K562 (cell line): ENCODE data around the gene PRCC. TPM values are rescaled to one million over a fixed set of nuclear protein-coding genes. Genes with fewer than 3 reads are reported as not detected.

Experiments
- ADNP ChIP-seq: fragments of 200-800 bp; sonication (Bioruptor generic); IDR thresholded peaks from 2 replicates; pipeline ENCODE4 v1.6.1; 2016; ENCODE audit warnings: missing genetic modification characterization, missing compliant biosample characterization
- ATF1 ChIP-seq, 2 experiments: fragments of 450-650 bp in 1 of 2; IDR thresholded peaks; 2 replicates each; pipeline ENCODE4 v1.6.1; 2016; ENCODE audit warnings: missing compliant biosample characterization in 1 of 2, missing genetic modification characterization in 1 of 2
- BCL6 ChIP-seq: fragments of 250-450 bp; sonication (Bioruptor Pico); IDR thresholded peaks from 2 replicates; pipeline ENCODE4 v1.4.0; 2020
- BMI1 ChIP-seq: fragments of 150-350 bp; IDR thresholded peaks from 2 replicates; pipeline ENCODE4 v1.6.1; 2014; ENCODE audit warnings: low read length
- KAT7 ChIP-seq: sonication (generic); formaldehyde crosslinking; IDR thresholded peaks from 2 replicates; pipeline ENCODE4 v1.8.0; 2022; ENCODE audit warnings: missing genetic modification reagents, mild to moderate bottlenecking, borderline replicate concordance
- MAFK ChIP-seq: IDR thresholded peaks from 2 replicates; pipeline ENCODE4 v1.6.1; 2011; ENCODE audit warnings: low read length, improper control_type of control experiment
- RFX5 ChIP-seq: IDR thresholded peaks from 2 replicates; pipeline ENCODE4 v1.6.1; 2011; ENCODE audit warnings: low read depth, mild to moderate bottlenecking, improper control_type of control experiment, low read length
- RUNX1 ChIP-seq: sonication (generic); IDR thresholded peaks from 2 replicates; pipeline ENCODE4 v1.6.1; 2016; ENCODE audit warnings: antibody characterized with exemption, low read depth
- SIRT6 ChIP-seq: IDR thresholded peaks from one replicate; pipeline ENCODE4 v1.6.1; 2012; ENCODE audit warnings: low read depth, mild to moderate bottlenecking, control low read depth, inconsistent platforms, low read length, moderate library complexity
- SRSF7 ChIP-seq: fragments of 200-400 bp; formaldehyde crosslinking; optimal IDR thresholded peaks from 2 replicates; pipeline ENCODE3; 2017; ENCODE audit warnings: mild to moderate bottlenecking, low read depth, low read length
- TAF9B ChIP-seq: fragments of 450-650 bp; IDR thresholded peaks from 2 replicates; pipeline ENCODE4 v1.6.1; 2018; ENCODE audit warnings: mild to moderate bottlenecking; ENCODE audit not compliant: partially characterized antibody
- TEAD4 ChIP-seq, 2 experiments: sonication (generic) in 1 of 2; formaldehyde crosslinking in 1 of 2; IDR thresholded peaks; 2 replicates each; pipeline versions ENCODE4 v1.6.1 to v1.8.0; 2012 to 2022; ENCODE audit warnings: borderline replicate concordance in 1 of 2, inconsistent platforms in 1 of 2, low read length in 1 of 2, mild to moderate bottlenecking in 1 of 2, missing genetic modification reagents in 1 of 2
- XRCC5 ChIP-seq: fragments of 200-400 bp; formaldehyde crosslinking; IDR thresholded peaks from 2 replicates; pipeline ENCODE4 v1.6.1; 2017; ENCODE audit warnings: low read depth, mild to moderate bottlenecking, low read length
- ZNF146 ChIP-seq: IDR thresholded peaks from one replicate; pipeline ENCODE4 v1.6.1; 2018; ENCODE audit warnings: missing compliant biosample characterization; ENCODE audit not compliant: unreplicated experiment
- ZNF212 ChIP-seq: fragments of 450-650 bp; formaldehyde crosslinking; IDR thresholded peaks from 2 replicates; pipeline ENCODE4 v1.4.0; 2020; ENCODE audit warnings: mild to moderate bottlenecking
- ZNF589 ChIP-seq: fragments of 200-800 bp; sonication (Bioruptor generic); IDR thresholded peaks from 2 replicates; pipeline ENCODE4 v1.6.1; 2016; ENCODE audit warnings: low read depth, missing genetic modification characterization, missing compliant biosample characterization
- ZNF644 ChIP-seq: fragments of 200-800 bp; sonication (Bioruptor generic); IDR thresholded peaks from 2 replicates; pipeline ENCODE4 v1.6.1; 2016; ENCODE audit warnings: low read depth, missing genetic modification characterization, missing compliant biosample characterization
- polyA plus RNA-seq, 8 experiments: library from polyadenylated mRNA; depleted of rRNA in 4 of 8; stranded (reverse) in 5 of 8; unstranded in 3 of 8; fragments of >200 nt; fragmentation: Nextera tagmentation in 2 of 8; fragmentation: Illumina TruSeq in 1 of 8; extraction: Ambion mirVana in 2 of 8; extraction: Trizol in 1 of 8; gene quantifications; 2 replicates each; pipeline versions ENCODE4 v1.2.1 to v1.2.3, GENCODE V29; 2011 to 2014; ENCODE audit warnings: inconsistent platforms in 1 of 8, missing spikeins in 1 of 8
- total RNA-seq, 7 experiments: library from RNA; depleted of rRNA in 6 of 7; stranded (reverse); fragments of >200 nt in 6 of 7; fragmentation: Illumina TruSeq in 2 of 7; extraction: Trizol in 2 of 7; gene quantifications; 2 replicates each; pipeline versions ENCODE4 v1.2.1 to v1.2.3, GENCODE V29; 2011 to 2021; ENCODE audit warnings: low replicate concordance in 1 of 7
- TF ChIP-seq, protein P1 (sequence below): fragments of 250-450 bp; sonication (Bioruptor Pico); IDR thresholded peaks from 2 replicates; pipeline ENCODE4 v1.5.0; 2021
- TF ChIP-seq, protein P2 (sequence below): fragments of 450-650 bp; IDR thresholded peaks from 2 replicates; pipeline ENCODE4 v1.6.1; 2018; ENCODE audit warnings: mild to moderate bottlenecking, low read depth; ENCODE audit not compliant: partially characterized antibody
- TF ChIP-seq, protein P3 (sequence below): fragments of 450-650 bp; IDR thresholded peaks from 2 replicates; pipeline ENCODE4 v1.6.1; 2014; ENCODE audit warnings: low read depth, mild to moderate bottlenecking, moderate library complexity, borderline replicate concordance
- TF ChIP-seq, protein P4 (sequence below), 3 experiments: fragments of 200-800 bp in 1 of 3; sonication (Bioruptor generic) in 1 of 3; sonication (generic) in 1 of 3; formaldehyde crosslinking in 1 of 3; IDR thresholded peaks; 2 replicates each; pipeline versions ENCODE4 v1.6.1 to v1.8.0; 2016 to 2022; ENCODE audit warnings: mild to moderate bottlenecking in 2 of 3, missing compliant biosample characterization in 2 of 3, missing genetic modification characterization in 2 of 3, missing genetic modification reagents in 1 of 3

Gene PRCC
- total and polyA plus RNA-seq, 9 of the 15 experiments (the other 6 are each of a cell fraction or from before 2014, with no cell fraction given) = 23.9 to 201 (median 41.1) TPM

DNA sequence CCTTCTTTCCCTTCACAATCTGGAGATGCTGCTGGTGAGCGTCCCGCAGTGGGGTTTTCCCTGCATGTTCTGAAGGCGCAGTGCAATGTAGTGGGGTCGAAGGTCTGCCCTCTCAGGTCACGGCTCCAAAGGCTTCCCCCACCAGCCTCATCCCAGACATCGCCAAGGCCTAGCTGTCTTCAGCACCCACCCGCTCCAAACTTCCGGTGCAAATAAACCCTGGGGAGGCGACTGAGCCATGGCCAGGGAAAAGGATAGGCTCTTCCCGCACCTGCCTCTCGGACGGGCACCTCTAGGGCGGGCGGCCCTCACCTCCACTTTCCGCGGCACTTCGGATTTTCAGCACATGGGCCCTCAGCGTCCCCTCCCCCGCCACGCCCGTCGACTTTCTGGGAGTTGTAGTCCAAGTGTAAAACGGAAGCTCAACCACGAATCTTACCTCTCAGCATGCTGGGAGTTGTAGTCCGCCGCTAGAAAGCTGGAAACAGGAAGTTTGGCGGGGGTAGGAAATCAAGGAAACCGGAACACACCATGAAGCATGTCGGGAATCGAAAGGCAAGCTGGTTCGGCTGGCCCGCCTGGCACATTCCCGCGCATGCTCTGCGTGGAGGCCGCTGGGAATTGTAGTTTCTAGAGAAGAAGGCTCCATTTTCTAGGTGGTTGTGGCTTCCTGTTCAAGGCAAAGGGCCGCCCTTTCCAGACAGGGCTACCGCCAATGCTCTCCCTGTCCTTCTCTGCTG lies 26.4 kb upstream of the PRCC start, which contains the start of gene MRPL24 (continued):
- TF ChIP-seq, protein P1, sequence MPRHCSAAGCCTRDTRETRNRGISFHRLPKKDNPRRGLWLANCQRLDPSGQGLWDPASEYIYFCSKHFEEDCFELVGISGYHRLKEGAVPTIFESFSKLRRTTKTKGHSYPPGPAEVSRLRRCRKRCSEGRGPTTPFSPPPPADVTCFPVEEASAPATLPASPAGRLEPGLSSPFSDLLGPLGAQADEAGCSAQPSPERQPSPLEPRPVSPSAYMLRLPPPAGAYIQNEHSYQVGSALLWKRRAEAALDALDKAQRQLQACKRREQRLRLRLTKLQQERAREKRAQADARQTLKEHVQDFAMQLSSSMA (CRISPR knock-in tag) = no peak
- TF ChIP-seq, protein P2, sequence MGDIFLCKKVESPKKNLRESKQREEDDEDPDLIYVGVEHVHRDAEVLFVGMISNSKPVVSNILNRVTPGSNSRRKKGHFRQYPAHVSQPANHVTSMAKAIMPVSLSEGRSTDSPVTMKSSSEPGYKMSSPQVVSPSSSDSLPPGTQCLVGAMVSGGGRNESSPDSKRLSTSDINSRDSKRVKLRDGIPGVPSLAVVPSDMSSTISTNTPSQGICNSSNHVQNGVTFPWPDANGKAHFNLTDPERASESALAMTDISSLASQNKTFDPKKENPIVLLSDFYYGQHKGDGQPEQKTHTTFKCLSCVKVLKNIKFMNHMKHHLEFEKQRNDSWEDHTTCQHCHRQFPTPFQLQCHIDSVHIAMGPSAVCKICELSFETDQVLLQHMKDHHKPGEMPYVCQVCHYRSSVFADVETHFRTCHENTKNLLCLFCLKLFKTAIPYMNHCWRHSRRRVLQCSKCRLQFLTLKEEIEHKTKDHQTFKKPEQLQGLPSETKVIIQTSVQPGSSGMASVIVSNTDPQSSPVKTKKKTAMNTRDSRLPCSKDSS = no peak
- TF ChIP-seq XRCC5 = peak; percentile 83; the same call in 1 of the 2 replicates
- no peak for TF ChIP-seq ZNF212 (CRISPR knock-in tag)
- no peak for TF ChIP-seq ADNP
- TF ChIP-seq, protein P3, sequence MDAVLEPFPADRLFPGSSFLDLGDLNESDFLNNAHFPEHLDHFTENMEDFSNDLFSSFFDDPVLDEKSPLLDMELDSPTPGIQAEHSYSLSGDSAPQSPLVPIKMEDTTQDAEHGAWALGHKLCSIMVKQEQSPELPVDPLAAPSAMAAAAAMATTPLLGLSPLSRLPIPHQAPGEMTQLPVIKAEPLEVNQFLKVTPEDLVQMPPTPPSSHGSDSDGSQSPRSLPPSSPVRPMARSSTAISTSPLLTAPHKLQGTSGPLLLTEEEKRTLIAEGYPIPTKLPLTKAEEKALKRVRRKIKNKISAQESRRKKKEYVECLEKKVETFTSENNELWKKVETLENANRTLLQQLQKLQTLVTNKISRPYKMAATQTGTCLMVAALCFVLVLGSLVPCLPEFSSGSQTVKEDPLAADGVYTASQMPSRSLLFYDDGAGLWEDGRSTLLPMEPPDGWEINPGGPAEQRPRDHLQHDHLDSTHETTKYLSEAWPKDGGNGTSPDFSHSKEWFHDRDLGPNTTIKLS = peak; percentile 97
- TF ChIP-seq TAF9B = peak; percentile 38
- peak; percentile 94; the same call in 1 of the 2 replicates for TF ChIP-seq KAT7 (CRISPR knock-in tag)
- TF ChIP-seq, protein P4, sequence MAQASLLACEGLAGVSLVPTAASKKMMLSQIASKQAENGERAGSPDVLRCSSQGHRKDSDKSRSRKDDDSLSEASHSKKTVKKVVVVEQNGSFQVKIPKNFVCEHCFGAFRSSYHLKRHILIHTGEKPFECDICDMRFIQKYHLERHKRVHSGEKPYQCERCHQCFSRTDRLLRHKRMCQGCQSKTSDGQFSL (CRISPR knock-in tag; IDR thresholded peaks at IDR 0.05) = no peak
- TF ChIP-seq, protein P4 (tag; IDR thresholded peaks at IDR 0.05) = no peak
- peak; percentile 0; the same call in 1 of the 2 replicates for TF ChIP-seq MAFK
- peak; percentile 64; the same call in 1 of the 2 replicates for TF ChIP-seq TEAD4 (IDR thresholded peaks at IDR 0.05; ENCODE audit: low read length)
- TF ChIP-seq TEAD4 (CRISPR knock-in tag; IDR thresholded peaks at IDR 0.05; ENCODE audit: borderline replicate concordance) = no peak
- peak; percentile 89 for TF ChIP-seq ZNF644 (tag)
- TF ChIP-seq SRSF7 = no peak
- no peak for TF ChIP-seq ATF1 (CRISPR knock-in tag; IDR thresholded peaks at IDR 0.05)
- TF ChIP-seq ATF1 (tag; IDR thresholded peaks at IDR 0.05) = peak; percentile 86
- peak; percentile 68; the same call in 1 of the 2 replicates for TF ChIP-seq ZNF589 (CRISPR knock-in tag)
- no peak for TF ChIP-seq BMI1
- TF ChIP-seq RUNX1 = peak; percentile 21; the same call in 1 of the 2 replicates
- no peak for TF ChIP-seq RFX5
- no peak for TF ChIP-seq ZNF146 (CRISPR knock-in tag)
- TF ChIP-seq BCL6 (CRISPR knock-in tag) = no peak
- TF ChIP-seq SIRT6 = no peak
